ENCODE data around the gene ZNRF3. TPM values are rescaled to one million over a fixed set of nuclear protein-coding genes. Genes with fewer than 3 reads are reported as not detected.

Gene ZNRF3
- polyA plus RNA-seq, 3 donors = 0.13 TPM; not detected in 2

GRCh38 chr22:29098296-29098695 lies 214.9 kb downstream of the ZNRF3 start:
- Mint-ChIP-seq H3K36me3 (no peaks in the 10 kb centered on the region), H3K4me3 (no peak overlapping the region), H3K4me1 (no peaks in the 10 kb centered on the region), H3K27ac (no peak overlapping the region), H3K27me3 (ENCODE audit: low read depth in 3 of 3) (peaks cover 3 to 5% (median 5%) of the 10 kb centered on the region in 3 donors), H3K9me3 (peaks cover 0 to 1% (median 0%) of the 10 kb centered on the region in 7 donors)
- no peaks in the 10 kb centered on the region for H3K9me3 ChIP-seq (replicated peaks in 1 of 2; ENCODE audit: control insufficient read depth in 1 of 2, insufficient read depth in 1 of 2, low read length in 2 of 2)
- H3K27ac ChIP-seq (ENCODE audit: low read depth in 1 of 2, low read length in 2 of 2) = no peak overlapping the region
- H3K4me2 ChIP-seq (replicated peaks; ENCODE audit: extremely low read depth, low read length, poor library complexity, severe bottlenecking) = no peak overlapping the region
- H3K36me3 ChIP-seq (replicated peaks in 1 of 2; ENCODE audit: control insufficient read depth in 1 of 2, insufficient read depth in 2 of 2, low read length in 2 of 2) = no peaks in the 10 kb centered on the region
- no peaks in the 10 kb centered on the region for H3K79me2 ChIP-seq (ENCODE audit: insufficient read depth, low read length)
- no peaks in the 10 kb centered on the region for H4K20me1 ChIP-seq (ENCODE audit: insufficient read depth, low read length)
- TF ChIP-seq CTCF (IDR thresholded peaks at IDR 0.05) = no peak
- intact Hi-C loops (cut with micrococcal nuclease) = no loop called here
- no peak for DNase-seq
- H3K27me3 ChIP-seq (ENCODE audit: control insufficient read depth in 2 of 2, insufficient read depth in 2 of 2, low read length in 2 of 2) = no peaks in the 10 kb centered on the region
- H3K4me3 ChIP-seq (replicated peaks in 1 of 3; ENCODE audit: low read depth in 2 of 3, low read length in 3 of 3) = no peak overlapping the region
- no peak overlapping the region for H2AFZ ChIP-seq (ENCODE audit: insufficient read depth, low read depth, low read length, poor library complexity, severe bottlenecking)
- H3K4me1 ChIP-seq (ENCODE audit: control insufficient read depth in 1 of 2, insufficient read depth in 2 of 2, low read length in 2 of 2) = no peaks in the 10 kb centered on the region
- H3K9ac ChIP-seq (ENCODE audit: insufficient read depth, low read length, poor library complexity, severe bottlenecking) = no peak overlapping the region
- WGBS (ENCODE audit: insufficient coverage) = no CpG with 5 or more reads among the region's 2 CpGs

- Histone ChIP-seq H3K27me3 (ENCODE audit: control insufficient read depth in 2 of 2, insufficient read depth in 2 of 2, low read length in 2 of 2) (no peaks in the 10 kb centered on the region), H3K79me2 (ENCODE audit: insufficient read depth, low read length) (no peaks in the 10 kb centered on the region), H4K20me1 (ENCODE audit: insufficient read depth, low read length) (no peaks in the 10 kb centered on the region), H3K9me3 (replicated peaks in 1 of 2; ENCODE audit: control insufficient read depth in 1 of 2, insufficient read depth in 1 of 2, low read length in 2 of 2) (no peaks in the 10 kb centered on the region), H3K4me1 (ENCODE audit: control insufficient read depth in 1 of 2, insufficient read depth in 2 of 2, low read length in 2 of 2) (no peaks in the 10 kb centered on the region), H3K4me2 (replicated peaks; ENCODE audit: extremely low read depth, low read length, poor library complexity, severe bottlenecking) (no peak overlapping the region), H3K4me3 (replicated peaks in 1 of 3; ENCODE audit: low read depth in 2 of 3, low read length in 3 of 3) (no peak overlapping the region), H2AFZ (ENCODE audit: insufficient read depth, low read depth, low read length, poor library complexity, severe bottlenecking) (no peak overlapping the region), H3K27ac (ENCODE audit: low read depth in 1 of 2, low read length in 2 of 2) (no peak overlapping the region), H3K9ac (ENCODE audit: insufficient read depth, low read length, poor library complexity, severe bottlenecking) (no peak overlapping the region), H3K36me3 (replicated peaks in 1 of 2; ENCODE audit: control insufficient read depth in 1 of 2, insufficient read depth in 2 of 2, low read length in 2 of 2) (no peaks in the 10 kb centered on the region)
- DNase-seq = no peak
- H3K27me3 Mint-ChIP-seq (ENCODE audit: low read depth in 3 of 3) = peaks cover 1 to 3% (median 3%) of the 10 kb centered on the region in 3 donors
- H3K4me1 Mint-ChIP-seq = no peaks in the 10 kb centered on the region
- H3K27ac Mint-ChIP-seq = no peak overlapping the region
- H3K36me3 Mint-ChIP-seq = no peaks in the 10 kb centered on the region
- no CpG with 5 or more reads among the region's 2 CpGs for WGBS (ENCODE audit: insufficient coverage)
- no peak overlapping the region for H3K4me3 Mint-ChIP-seq
- intact Hi-C loops (cut with micrococcal nuclease) = no loop called here
- no peak for TF ChIP-seq CTCF (IDR thresholded peaks at IDR 0.05)
- H3K9me3 Mint-ChIP-seq = peaks cover 0 to 1% (median 0%) of the 10 kb centered on the region in 7 donors
These were observed 218.9 kb downstream of the ZNRF3 start for GRCh38 chr22:29102300-29102699.
